Measurements from ENCODE around the gene ACTA2.

The ACTA2 gene

GRCh38 chr10:88975377-88975720 is 22.8 kb upstream of the ACTA2 start:
- H3K4me3 ChIP-seq (ENCODE audit: low read depth, low read length): peak overlapping the region; percentile 54
- TF ChIP-seq CTCF (IDR thresholded peaks at IDR 0.05; ENCODE audit: low read depth, low read length): no peak

GRCh38 chr10:88974446-88975376 is 22.1 kb upstream of the ACTA2 start:
- TF ChIP-seq CTCF (IDR thresholded peaks at IDR 0.05; ENCODE audit: low read depth, low read length): no peak
- peak overlapping the region; percentile 54 for H3K4me3 ChIP-seq (ENCODE audit: low read depth, low read length)

- TF ChIP-seq CTCF (IDR thresholded peaks at IDR 0.05; ENCODE audit: low read depth, low read length): no peak
- no peak overlapping the region for H3K4me3 ChIP-seq (ENCODE audit: low read depth, low read length)
Observed at GRCh38 chr10:88974012-88974411, 21.4 kb upstream of the ACTA2 start.

GRCh38 chr10:88971221-88972061 is 18.9 kb upstream of the ACTA2 start:
- TF ChIP-seq CTCF (IDR thresholded peaks at IDR 0.05; ENCODE audit: low read depth, low read length): no peak
- H3K4me3 ChIP-seq (ENCODE audit: low read depth, low read length): no peak overlapping the region

GRCh38 chr10:88968391-88968790 is 15.8 kb upstream of the ACTA2 start:
- H3K4me3 ChIP-seq (ENCODE audit: low read depth, low read length): no peak overlapping the region
- no peak for TF ChIP-seq CTCF (IDR thresholded peaks at IDR 0.05; ENCODE audit: low read depth, low read length)

- H3K4me3 ChIP-seq (ENCODE audit: low read depth, low read length): no peak overlapping the region
- TF ChIP-seq CTCF (IDR thresholded peaks at IDR 0.05; ENCODE audit: low read depth, low read length): no peak
Observed at GRCh38 chr10:88966797-88967196, 14.2 kb upstream of the ACTA2 start.
